Ovary (tissue), 3 donors: ENCODE measurements around the gene LINS1.

Source experiments
- POLR2A ChIP-seq: fragments of 450-650 bp; IDR thresholded peaks from one replicate; pipeline ENCODE4 v1.6.1; 2017; ENCODE audit warnings: antibody characterized with exemption, mild to moderate bottlenecking, moderate library complexity
- TF ChIP-seq, protein P1 (sequence below), 3 donors: fragments of 450-650 bp in 2 of 3; fragments of 200-600 bp in 1 of 3; IDR thresholded peaks; one replicate each; pipeline versions ENCODE4 v1.5.1 to v1.8.0; 2016 to 2022; ENCODE audit warnings: antibody characterized with exemption in 3 of 3, mild to moderate bottlenecking in 1 of 3
- donor health status: DM: no; HTN: no; CAD: no.

- TF ChIP-seq, protein P1, sequence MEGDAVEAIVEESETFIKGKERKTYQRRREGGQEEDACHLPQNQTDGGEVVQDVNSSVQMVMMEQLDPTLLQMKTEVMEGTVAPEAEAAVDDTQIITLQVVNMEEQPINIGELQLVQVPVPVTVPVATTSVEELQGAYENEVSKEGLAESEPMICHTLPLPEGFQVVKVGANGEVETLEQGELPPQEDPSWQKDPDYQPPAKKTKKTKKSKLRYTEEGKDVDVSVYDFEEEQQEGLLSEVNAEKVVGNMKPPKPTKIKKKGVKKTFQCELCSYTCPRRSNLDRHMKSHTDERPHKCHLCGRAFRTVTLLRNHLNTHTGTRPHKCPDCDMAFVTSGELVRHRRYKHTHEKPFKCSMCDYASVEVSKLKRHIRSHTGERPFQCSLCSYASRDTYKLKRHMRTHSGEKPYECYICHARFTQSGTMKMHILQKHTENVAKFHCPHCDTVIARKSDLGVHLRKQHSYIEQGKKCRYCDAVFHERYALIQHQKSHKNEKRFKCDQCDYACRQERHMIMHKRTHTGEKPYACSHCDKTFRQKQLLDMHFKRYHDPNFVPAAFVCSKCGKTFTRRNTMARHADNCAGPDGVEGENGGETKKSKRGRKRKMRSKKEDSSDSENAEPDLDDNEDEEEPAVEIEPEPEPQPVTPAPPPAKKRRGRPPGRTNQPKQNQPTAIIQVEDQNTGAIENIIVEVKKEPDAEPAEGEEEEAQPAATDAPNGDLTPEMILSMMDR (IDR thresholded peaks at IDR 0.05): no peak
- TF ChIP-seq POLR2A: no peak
These were observed 4.1 kb downstream of the LINS1 start for GRCh38 chr15:100597862-100598261.
